ENCODE data around the gene HOXC11.

GRCh38 chr12:53960187-53961024 lies 12.5 kb upstream of the HOXC11 start:
- TF ChIP-seq EP300 (IDR thresholded peaks at IDR 0.05) (no peak), POLR2A (IDR thresholded peaks at IDR 0.05) (no peak)
